Measurements from ENCODE around the gene FLT4. TPM values are rescaled to one million over a fixed set of nuclear protein-coding genes. Genes with fewer than 3 reads are reported as not detected.

FLT4 gene
- total and polyA plus RNA-seq, 8 donors = 0.93 to 9.5 (median 3.1) TPM

DNA sequence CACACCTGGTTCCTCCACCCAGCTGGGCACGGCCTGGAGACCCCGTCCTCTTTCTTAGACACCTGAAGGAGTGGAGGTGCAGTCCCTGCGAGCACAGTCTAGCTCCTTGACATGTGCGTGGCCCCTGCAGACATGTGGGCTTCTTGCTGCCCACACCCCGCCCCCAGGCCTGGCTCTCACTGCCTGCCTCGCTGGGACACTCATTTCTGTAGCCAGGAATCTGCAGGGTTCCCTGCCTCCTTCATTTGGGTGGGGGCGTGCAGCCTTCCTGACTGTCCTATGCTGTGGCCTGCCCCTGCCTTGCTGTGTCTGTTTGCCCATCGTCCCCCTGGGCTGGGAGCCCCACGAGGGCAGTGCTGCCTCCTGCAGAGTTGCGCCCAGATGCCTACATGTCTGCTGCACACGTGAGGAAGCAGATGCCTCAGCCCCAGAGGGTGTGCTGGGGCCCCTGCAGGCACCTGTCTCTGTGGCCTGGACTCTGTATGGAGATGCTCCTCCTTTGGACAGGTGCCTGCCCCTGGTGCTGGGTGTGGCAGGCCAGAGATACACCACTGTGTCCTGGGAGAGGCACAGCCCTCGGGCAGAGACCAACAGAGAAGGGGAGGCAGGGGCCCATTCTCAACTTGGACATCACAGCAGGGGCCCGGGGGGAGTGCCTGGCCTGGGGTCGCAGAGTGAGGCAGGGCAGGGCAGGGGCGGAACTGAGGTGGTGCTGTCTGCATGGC, 22.6 kb downstream of the FLT4 start:
- Histone ChIP-seq H3K27me3 (peaks cover 0 to 33% (median 0%) of the 10 kb centered on the region in 3 donors), H3K4me3 (no peak overlapping the region), H3K4me1 (no peaks in the 10 kb centered on the region), H3K9me3 (no peaks in the 10 kb centered on the region), H3K36me3 (no peaks in the 10 kb centered on the region), H3K27ac (no peak overlapping the region)
- DNase-seq = no peak
- intact Hi-C loops (cut with DNase I; ENCODE audit: low total_unique reads) = no loop called here
- WGBS, 5 donors = 50 to 74% (median 67%) methylated on average over 7 to 15 of the region's 15 CpGs
- TF ChIP-seq POLR2AphosphoS5 (IDR thresholded peaks at IDR 0.05) (no peak), EP300 (IDR thresholded peaks at IDR 0.05) (no peak)
- TF ChIP-seq, protein P1, sequence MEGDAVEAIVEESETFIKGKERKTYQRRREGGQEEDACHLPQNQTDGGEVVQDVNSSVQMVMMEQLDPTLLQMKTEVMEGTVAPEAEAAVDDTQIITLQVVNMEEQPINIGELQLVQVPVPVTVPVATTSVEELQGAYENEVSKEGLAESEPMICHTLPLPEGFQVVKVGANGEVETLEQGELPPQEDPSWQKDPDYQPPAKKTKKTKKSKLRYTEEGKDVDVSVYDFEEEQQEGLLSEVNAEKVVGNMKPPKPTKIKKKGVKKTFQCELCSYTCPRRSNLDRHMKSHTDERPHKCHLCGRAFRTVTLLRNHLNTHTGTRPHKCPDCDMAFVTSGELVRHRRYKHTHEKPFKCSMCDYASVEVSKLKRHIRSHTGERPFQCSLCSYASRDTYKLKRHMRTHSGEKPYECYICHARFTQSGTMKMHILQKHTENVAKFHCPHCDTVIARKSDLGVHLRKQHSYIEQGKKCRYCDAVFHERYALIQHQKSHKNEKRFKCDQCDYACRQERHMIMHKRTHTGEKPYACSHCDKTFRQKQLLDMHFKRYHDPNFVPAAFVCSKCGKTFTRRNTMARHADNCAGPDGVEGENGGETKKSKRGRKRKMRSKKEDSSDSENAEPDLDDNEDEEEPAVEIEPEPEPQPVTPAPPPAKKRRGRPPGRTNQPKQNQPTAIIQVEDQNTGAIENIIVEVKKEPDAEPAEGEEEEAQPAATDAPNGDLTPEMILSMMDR (IDR thresholded peaks at IDR 0.05) = no peak

GRCh38 chr5:180625791-180626660, 23.4 kb downstream of the FLT4 start:
- Histone ChIP-seq H3K27ac (no peak overlapping the region), H3K4me1 (no peaks in the 10 kb centered on the region), H3K36me3 (no peaks in the 10 kb centered on the region), H3K9me3 (no peaks in the 10 kb centered on the region), H3K4me3 (no peak overlapping the region), H3K27me3 (peaks cover 0 to 34% (median 0%) of the 10 kb centered on the region in 3 donors)
- intact Hi-C loops (cut with DNase I; ENCODE audit: low total_unique reads) = no loop called here
- TF ChIP-seq, protein P1 (IDR thresholded peaks at IDR 0.05) = no peak
- TF ChIP-seq POLR2AphosphoS5 (IDR thresholded peaks at IDR 0.05) (no peak), POLR2A (IDR thresholded peaks at IDR 0.05) (no peak), EP300 (IDR thresholded peaks at IDR 0.05) (no peak)
- DNase-seq = no peak
- 79 to 86% (median 83%) methylated on average over 17 to 25 of the region's 25 CpGs for WGBS, 5 donors

DNA sequence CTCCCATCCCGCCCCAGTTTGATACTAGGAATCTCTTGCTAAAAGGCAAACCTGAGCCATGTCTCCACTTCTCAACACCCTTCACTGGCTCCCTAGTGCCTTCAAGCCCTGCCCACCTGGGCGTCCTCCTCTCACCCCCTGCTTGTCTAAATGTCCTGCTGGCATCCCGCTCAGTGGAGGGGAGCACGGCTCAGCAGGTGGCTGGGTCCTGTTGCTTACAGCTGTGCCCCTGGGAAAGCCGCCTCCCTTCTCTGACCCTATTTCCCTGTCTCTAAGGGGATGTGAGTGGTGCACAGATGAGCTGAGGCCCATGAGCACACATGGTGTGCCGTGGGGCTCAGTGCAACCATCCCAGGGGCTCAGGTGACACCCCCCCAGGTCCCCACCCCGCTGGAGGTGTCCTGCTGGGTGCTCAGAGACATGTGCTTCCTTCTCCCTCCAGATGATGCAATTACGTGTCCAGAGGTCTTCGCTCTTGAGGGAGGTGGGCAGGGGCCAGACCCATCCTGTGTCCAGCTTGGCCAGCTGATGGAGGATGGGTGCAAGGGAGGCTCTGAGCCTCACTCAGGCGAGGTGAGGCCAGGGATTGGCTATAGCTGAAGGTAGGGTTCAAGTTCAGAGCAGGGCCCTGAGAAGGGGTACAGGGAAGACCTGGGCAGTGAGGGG, 24.1 kb downstream of the FLT4 start:
- no peaks in the 10 kb centered on the region for H3K36me3 ChIP-seq
- H3K27me3 ChIP-seq = peaks cover 0 to 34% (median 0%) of the 10 kb centered on the region in 3 donors
- intact Hi-C loops (cut with DNase I; ENCODE audit: low total_unique reads) = no loop called here
- no peaks in the 10 kb centered on the region for H3K4me1 ChIP-seq
- no peaks in the 10 kb centered on the region for H3K9me3 ChIP-seq
- no peak for DNase-seq
- TF ChIP-seq POLR2AphosphoS5 (IDR thresholded peaks at IDR 0.05) = no peak
- TF ChIP-seq, protein P1 (IDR thresholded peaks at IDR 0.05) = no peak
- no peak for TF ChIP-seq POLR2A (IDR thresholded peaks at IDR 0.05)
- no peak for TF ChIP-seq EP300 (IDR thresholded peaks at IDR 0.05)
- no peak overlapping the region for H3K27ac ChIP-seq
- no peak overlapping the region for H3K4me3 ChIP-seq
- 65 to 79% (median 69%) methylated on average over 8 to 10 of the region's 10 CpGs for WGBS, 5 donors

GRCh38 chr5:180624587-180624986, 24.8 kb downstream of the FLT4 start:
- Histone ChIP-seq H3K36me3 (no peaks in the 10 kb centered on the region), H3K4me3 (no peak overlapping the region), H3K4me1 (no peaks in the 10 kb centered on the region), H3K9me3 (no peaks in the 10 kb centered on the region), H3K27me3 (peaks cover 0 to 34% (median 1%) of the 10 kb centered on the region in 3 donors), H3K27ac (no peak overlapping the region)
- intact Hi-C loops (cut with DNase I; ENCODE audit: low total_unique reads) = no loop called here
- no peak for DNase-seq
- TF ChIP-seq EP300 (IDR thresholded peaks at IDR 0.05) (no peak), POLR2A (IDR thresholded peaks at IDR 0.05) (no peak), POLR2AphosphoS5 (IDR thresholded peaks at IDR 0.05) (no peak)
- TF ChIP-seq, protein P1 (IDR thresholded peaks at IDR 0.05) = no peak
- WGBS, 5 donors = 41 to 63% (median 57%) methylated on average over 1 to 5 of the region's 5 CpGs
